ENCODE data around the gene MRTFA.
"Not testable (repeated sequence)": the region's sequence is repeated elsewhere in the genome, so short reads cannot be mapped to it uniquely, and the experiment has no call there.

Gene MRTFA

GRCh38 chr22:40633036-40633435 lies 3.5 kb downstream of the MRTFA start:
- POLR2A ChIA-PET: no interaction called here
- CTCF ChIA-PET: interaction anchor here (1.0 to 4.7 kb wide), 8 partner anchors 8 to 196 kb away, joined by 3 to 29 read pairs (median 8); no protein-coding TSS in a partner anchor

GRCh38 chr22:40631925-40632324 lies 4.6 kb downstream of the MRTFA start:
- no peak for DNase-seq (ENCODE audit: extremely low spot score)
- TF ChIP-seq CTCF (IDR thresholded peaks at IDR 0.05; ENCODE audit: control extremely low read depth, extremely low read depth, low read depth, missing control alignments): no peak
- ChIA-PET CTCF (interaction anchor here (0.9 to 3.5 kb wide), 6 partner anchors 9 to 267 kb away, joined by 3 to 21 read pairs (median 6); no protein-coding TSS in a partner anchor), POLR2A (no interaction called here)

More at GRCh38 chr22:40633036-40633435, 3.5 kb downstream of the MRTFA start:
- DNase-seq (ENCODE audit: extremely low spot score): no peak
- TF ChIP-seq CTCF (IDR thresholded peaks at IDR 0.05; ENCODE audit: control extremely low read depth, extremely low read depth, low read depth, missing control alignments): no peak

GRCh38 chr22:40628354-40629042 lies 8.0 kb downstream of the MRTFA start:
- ChIA-PET POLR2A (no interaction called here), CTCF (interaction anchor here (1.3 to 3.0 kb wide), 3 partner anchors 18 to 192 kb away, joined by 5 to 16 read pairs (median 5); no protein-coding TSS in a partner anchor)
- no peak for TF ChIP-seq CTCF (IDR thresholded peaks at IDR 0.05; ENCODE audit: control extremely low read depth, extremely low read depth, low read depth, missing control alignments)
- DNase-seq (ENCODE audit: extremely low spot score): peak; percentile 39

GRCh38 chr22:40627612-40628011 lies 8.9 kb downstream of the MRTFA start:
- CTCF ChIA-PET: interaction anchor here (0.7 to 1.3 kb wide), 4 partner anchors 9 to 191 kb away, joined by 3 to 5 read pairs (median 4); no protein-coding TSS in a partner anchor
- TF ChIP-seq CTCF (IDR thresholded peaks at IDR 0.05; ENCODE audit: control extremely low read depth, extremely low read depth, low read depth, missing control alignments): no peak
- DNase-seq (ENCODE audit: extremely low spot score): no peak
- POLR2A ChIA-PET: interaction anchor here (0.6 kb wide), 1 partner anchor 33 kb away, joined by 8 read pairs; no protein-coding TSS in a partner anchor

- ChIA-PET POLR2A (no interaction called here), CTCF (interaction anchor here (1.0 to 1.3 kb wide), 2 partner anchors 12 to 19 kb away, joined by 3 read pairs; no protein-coding TSS in a partner anchor)
- no peak for TF ChIP-seq CTCF (IDR thresholded peaks at IDR 0.05; ENCODE audit: control extremely low read depth, extremely low read depth, low read depth, missing control alignments)
Observed at GRCh38 chr22:40626851-40627250, 9.7 kb downstream of the MRTFA start.

GRCh38 chr22:40625794-40626193 lies 10.7 kb downstream of the MRTFA start:
- DNase-seq (ENCODE audit: extremely low spot score); POLR2A ChIA-PET: not testable (repeated sequence)
- CTCF ChIA-PET: interaction anchor here (0.6 to 0.9 kb wide), 2 partner anchors 14 to 464 kb away, joined by 3 read pairs; no protein-coding TSS in a partner anchor

More at GRCh38 chr22:40626851-40627250, 9.7 kb downstream of the MRTFA start:
- no peak for DNase-seq (ENCODE audit: extremely low spot score)

- CTCF ChIA-PET: interaction anchor here (0.6 to 1.2 kb wide), 4 partner anchors 8 to 463 kb away, joined by 3 read pairs; no protein-coding TSS in a partner anchor
- POLR2A ChIA-PET: not testable (repeated sequence)
Observed at GRCh38 chr22:40625281-40625680, 11.2 kb downstream of the MRTFA start.

More at GRCh38 chr22:40625281-40625680, 11.2 kb downstream of the MRTFA start:
- DNase-seq (ENCODE audit: extremely low spot score): not testable (repeated sequence)

Data from GM10248 (cell line).